IMR-90 (cell line): ENCODE results near the gene STK36. TPM values are rescaled to one million over a fixed set of nuclear protein-coding genes. Genes with fewer than 3 reads are reported as not detected.
A peak's percentile ranks its signal among the peaks of the same experiment; 100 is the strongest.

ENCODE experiments used
- ATAC-seq: fragments of 200-7000 bp; cut with Tn5 transposase; 2 replicates; pipeline ENCODE4 v1.9.1; 2020; ENCODE audit warnings: low read depth, mild to moderate bottlenecking, moderate library complexity
- BruUV-seq: library from RNA; stranded (reverse); fragments of 400-500 nt; replicated peaks from 2 replicates; lab custom pipeline; 2021; lab: Mats Ljungman, UMichigan
- CTCF ChIA-PET: fragments of 300-600 bp; formaldehyde crosslinking; extraction: SDS; loops from one replicate; lab custom pipeline; 2021; ENCODE audit warnings: antibody characterized with exemption; lab: Yijun Ruan, JAX
- POLR2A ChIA-PET: fragments of 300-600 bp; sonication (Branson Sonifier 250); formaldehyde crosslinking; loops from one replicate; lab custom pipeline; 2022; ENCODE audit warnings: antibody characterized with exemption; ENCODE audit not compliant: unreplicated experiment; lab: Charles Lee
- DNase-seq: peaks from one replicate; pipeline ENCODE4 v3.0.0; 2013
- H2AFZ ChIP-seq: replicated peaks from 2 replicates; pipeline ENCODE3; 2013; ENCODE audit warnings: low read length, mild to moderate bottlenecking; ENCODE audit not compliant: poor library complexity
- H2AK5ac ChIP-seq: 2 replicates; pipeline ENCODE4 v1.6.1; 2013; ENCODE audit warnings: low read depth, low read length, inconsistent platforms
- H2AK9ac ChIP-seq: replicated peaks from 2 replicates; pipeline ENCODE3; 2013; ENCODE audit warnings: mild to moderate bottlenecking, low read depth, low read length, moderate library complexity; ENCODE audit not compliant: poor library complexity
- H2BK120ac ChIP-seq: 2 replicates; pipeline ENCODE4 v1.6.1; 2013; ENCODE audit warnings: low read depth, low read length, inconsistent platforms
- H2BK15ac ChIP-seq: 3 replicates; pipeline ENCODE4 v1.6.1; 2013; ENCODE audit warnings: low read depth, low read length, inconsistent platforms
- H2BK20ac ChIP-seq: 2 replicates; pipeline ENCODE4 v1.6.1; 2013; ENCODE audit warnings: low read depth, mild to moderate bottlenecking, inconsistent platforms, low read length, moderate library complexity
- H2BK5ac ChIP-seq: 2 replicates; pipeline ENCODE4 v1.6.1; 2013; ENCODE audit warnings: mild to moderate bottlenecking, low read depth, low read length, inconsistent platforms; ENCODE audit not compliant: poor library complexity, severe bottlenecking
- H3K14ac ChIP-seq: replicated peaks from 2 replicates; pipeline ENCODE4 v1.6.1; 2013; ENCODE audit warnings: low read depth, low read length, inconsistent platforms
- H3K18ac ChIP-seq: 2 replicates; pipeline ENCODE4 v1.6.1; 2013; ENCODE audit warnings: low read depth, low read length, control low read depth
- H3K23ac ChIP-seq: 2 replicates; pipeline ENCODE4 v1.6.1; 2013; ENCODE audit warnings: low read depth, low read length, inconsistent platforms
- H3K27ac ChIP-seq: 2 replicates; pipeline ENCODE4 v1.5.1; 2013; ENCODE audit warnings: mild to moderate bottlenecking, control low read depth, low read length; ENCODE audit not compliant: insufficient read depth
- H3K27me3 ChIP-seq: 2 replicates; pipeline ENCODE4 v1.6.1; 2013; ENCODE audit warnings: low read length; ENCODE audit not compliant: control insufficient read depth, insufficient read depth
- H3K36me3 ChIP-seq: 2 replicates; pipeline ENCODE4 v1.6.1; 2013; ENCODE audit warnings: low read length, mixed read lengths; ENCODE audit not compliant: control insufficient read depth, insufficient read depth
- H3K4ac ChIP-seq: 2 replicates; pipeline ENCODE4 v1.6.1; 2013; ENCODE audit warnings: low read depth, low read length, inconsistent platforms
- H3K4me1 ChIP-seq: 2 replicates; pipeline ENCODE4 v1.6.1; 2013; ENCODE audit warnings: low read length, mixed read lengths; ENCODE audit not compliant: control insufficient read depth, insufficient read depth
- H3K4me2 ChIP-seq: 2 replicates; pipeline ENCODE4 v1.6.1; 2013; ENCODE audit warnings: low read depth, mild to moderate bottlenecking, control low read depth, low read length, moderate library complexity
- H3K4me3 ChIP-seq: 2 replicates; pipeline ENCODE4 v1.5.1; 2013; ENCODE audit warnings: low read depth, mild to moderate bottlenecking, control low read depth, low read length, moderate library complexity; ENCODE audit not compliant: insufficient read depth
- H3K56ac ChIP-seq: 2 replicates; pipeline ENCODE4 v1.6.1; 2013; ENCODE audit warnings: low read length, inconsistent platforms; ENCODE audit not compliant: insufficient read depth; ENCODE audit errors: extremely low read depth
- H3K79me1 ChIP-seq, 2 experiments: 2 replicates each; pipeline ENCODE4 v1.6.1; 2013; ENCODE audit warnings: low read length in 2 of 2, inconsistent platforms in 1 of 2, low read depth in 1 of 2
- H3K9ac ChIP-seq: 2 replicates; pipeline ENCODE4 v1.6.1; 2013; ENCODE audit warnings: low read depth, low read length, control low read depth
- H3K9me1 ChIP-seq: 2 replicates; pipeline ENCODE4 v1.6.1; 2013; ENCODE audit warnings: low read length, inconsistent platforms; ENCODE audit not compliant: insufficient read depth
- H3K9me3 ChIP-seq: 2 replicates; pipeline ENCODE4 v1.6.1; 2013; ENCODE audit warnings: low read length; ENCODE audit not compliant: control insufficient read depth, insufficient read depth
- H4K20me1 ChIP-seq: 2 replicates; pipeline ENCODE4 v1.6.1; 2013; ENCODE audit warnings: low read length, inconsistent platforms; ENCODE audit not compliant: insufficient read depth
- H4K5ac ChIP-seq: 2 replicates; pipeline ENCODE4 v1.6.1; 2013; ENCODE audit warnings: mild to moderate bottlenecking, low read depth, low read length, control low read depth
- H4K8ac ChIP-seq, 2 experiments: 2 replicates each; pipeline ENCODE4 v1.6.1; 2013; ENCODE audit warnings: low read depth in 2 of 2, low read length in 2 of 2, control low read depth in 1 of 2, inconsistent platforms in 1 of 2
- H4K91ac ChIP-seq: 2 replicates; pipeline ENCODE4 v1.6.1; 2013; ENCODE audit warnings: low read depth, low read length, inconsistent platforms; ENCODE audit not compliant: insufficient read depth
- BHLHE40 ChIP-seq: fragments of 150-350 bp; IDR thresholded peaks from 2 replicates; pipeline ENCODE4 v1.6.1; 2016; ENCODE audit warnings: mild to moderate bottlenecking, low read depth, low read length
- CEBPB ChIP-seq: IDR thresholded peaks from 2 replicates; pipeline ENCODE4 v1.6.1; 2012; ENCODE audit warnings: low read depth, low read length, improper control_type of control experiment
- CHD1 ChIP-seq: IDR thresholded peaks from 2 replicates; pipeline ENCODE4 v1.6.1; 2012; ENCODE audit warnings: low read depth, low read length, improper control_type of control experiment
- FOS ChIP-seq: fragments of 150-350 bp; IDR thresholded peaks from 2 replicates; pipeline ENCODE4 v1.6.1; 2016; ENCODE audit warnings: low read depth, low read length
- MAFK ChIP-seq: IDR thresholded peaks from 2 replicates; pipeline ENCODE4 v1.6.1; 2012; ENCODE audit warnings: low read depth, low read length, improper control_type of control experiment
- MAZ ChIP-seq: IDR thresholded peaks from 2 replicates; pipeline ENCODE4 v1.6.1; 2012; ENCODE audit warnings: low read depth, mild to moderate bottlenecking, low read length, improper control_type of control experiment, moderate library complexity, borderline replicate concordance
- MXI1 ChIP-seq: IDR thresholded peaks from 2 replicates; pipeline ENCODE4 v1.6.1; 2012; ENCODE audit warnings: low read depth, mild to moderate bottlenecking, low read length, moderate library complexity, borderline replicate concordance
- NFE2L2 ChIP-seq: fragments of 150-350 bp; IDR thresholded peaks from 2 replicates; pipeline ENCODE4 v1.6.1; 2016; ENCODE audit warnings: low read depth, mild to moderate bottlenecking, low read length
- POLR2A ChIP-seq: IDR thresholded peaks from 2 replicates; pipeline ENCODE4 v1.6.1; 2012; ENCODE audit warnings: mild to moderate bottlenecking, low read depth, low read length
- RAD21 ChIP-seq: IDR thresholded peaks from 2 replicates; pipeline ENCODE4 v1.6.1; 2012; ENCODE audit warnings: low read length, improper control_type of control experiment
- RCOR1 ChIP-seq: IDR thresholded peaks from 2 replicates; pipeline ENCODE4 v1.6.1; 2012; ENCODE audit warnings: mild to moderate bottlenecking, low read length, improper control_type of control experiment; ENCODE audit not compliant: insufficient replicate concordance
- RFX5 ChIP-seq: IDR thresholded peaks from 2 replicates; pipeline ENCODE4 v1.8.0; 2012; ENCODE audit warnings: low read depth, mild to moderate bottlenecking, low read length, moderate library complexity
- SMC3 ChIP-seq: fragments of 150-350 bp; IDR thresholded peaks from 2 replicates; pipeline ENCODE4 v1.6.1; 2016; ENCODE audit warnings: low read depth, mild to moderate bottlenecking, antibody characterized with exemption, low read length, moderate library complexity
- WGBS, 2 experiments: methylation state at CpG; one replicate each; pipeline versions ENCODE4 v1.1.5 to v1.1.7; 2013; ENCODE audit warnings: missing lambda C conversion rate in 2 of 2; ENCODE audit not compliant: insufficient read length in 1 of 2; ENCODE audit errors: extremely low coverage in 2 of 2; 5-methylcytosine and 5-hydroxymethylcytosine counted together
- dilution Hi-C: fragments of 300-500 bp; cut with HindIII; formaldehyde crosslinking; loops from one replicate; pipeline ENCODE4 v1.14.3; 2018; ENCODE audit warnings: low sequenced_read_pairs; ENCODE audit not compliant: unreplicated experiment
- in situ Hi-C: fragments of 300-500 bp; cut with MboI; formaldehyde crosslinking; loops from 3 replicates; pipeline ENCODE4 v1.14.3; 2019; ENCODE audit warnings: low sequenced_read_pairs, inconsistent platforms, mixed read lengths
- intact Hi-C: fragments of 100-400 bp; cut with micrococcal nuclease; formaldehyde crosslinking; loops from 2 replicates; pipeline ENCODE4 v1.10.0; 2022
- polyA plus RNA-seq, 3 experiments: library from polyadenylated mRNA; depleted of rRNA; stranded (reverse); fragments of >200 nt; gene quantifications; 2 replicates each; pipeline ENCODE4 v1.2.3, GENCODE V29; 2012; ENCODE audit warnings: low replicate concordance in 1 of 3
- total RNA-seq: library from RNA; depleted of rRNA; stranded (reverse); fragments of >200 nt; gene quantifications from 2 replicates; pipeline ENCODE4 v1.2.3, GENCODE V29; 2012
- TF ChIP-seq, protein P1 (sequence below): fragments of 150-350 bp; IDR thresholded peaks from 2 replicates; pipeline ENCODE4 v1.6.1; 2016; ENCODE audit warnings: low read depth, mild to moderate bottlenecking, low read length, moderate library complexity, borderline replicate concordance
- TF ChIP-seq, protein P2 (sequence below): conservative IDR thresholded peaks from 2 replicates; pipeline ENCODE4 v1.5.1; 2012; ENCODE audit warnings: mild to moderate bottlenecking, low read depth, low read length, improper control_type of control experiment
- TF ChIP-seq, protein P3 (sequence below): fragments of 150-350 bp; IDR thresholded peaks from 2 replicates; pipeline ENCODE4 v1.6.1; 2017; ENCODE audit warnings: mild to moderate bottlenecking, antibody characterized with exemption, low read length, low read depth

The STK36 gene
- total and polyA plus RNA-seq, 2 of the 4 experiments (the other 2 are of a cell fraction), result 17.6 to 44.5 TPM

DNA sequence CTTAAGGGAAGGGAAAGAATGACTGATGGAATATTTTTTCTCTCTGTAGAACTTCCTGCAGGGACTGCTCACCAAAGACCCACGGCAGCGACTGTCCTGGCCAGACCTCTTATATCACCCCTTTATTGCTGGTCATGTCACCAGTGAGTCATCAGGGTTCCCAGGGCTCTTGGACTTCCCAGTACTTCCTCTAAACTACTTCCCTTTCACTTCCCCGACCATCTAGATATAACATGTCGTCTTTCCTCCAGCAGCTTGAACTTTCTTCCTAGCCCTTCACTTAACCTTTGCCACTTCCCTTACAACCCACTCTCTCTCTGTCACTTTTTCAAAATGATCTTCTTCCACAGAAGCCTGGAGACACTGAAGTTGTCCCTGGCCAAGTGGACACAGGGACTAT, 7.2 kb downstream of the STK36 start:
- Histone ChIP-seq H4K5ac (no peak overlapping the region), H3K27me3 (no peaks in the 10 kb centered on the region), H4K91ac (no peak overlapping the region), H3K4me1 (no peaks in the 10 kb centered on the region), H3K23ac (no peak overlapping the region), H3K18ac (no peak overlapping the region), H3K56ac (no peak overlapping the region), H3K79me1 (no peaks in the 10 kb centered on the region), H3K9me1 (no peaks in the 10 kb centered on the region), H2BK120ac (no peak overlapping the region), H3K27ac (no peak overlapping the region), H2AFZ (no peak overlapping the region), H4K20me1 (no peaks in the 10 kb centered on the region), H3K4ac (no peak overlapping the region), H3K9me3 (no peaks in the 10 kb centered on the region), H3K9ac (no peak overlapping the region), H2AK9ac (no peak overlapping the region), H3K36me3 (peaks cover 22% of the 10 kb centered on the region), H4K8ac (no peak overlapping the region), H3K4me3 (no peak overlapping the region), H2AK5ac (no peak overlapping the region), H2BK20ac (no peak overlapping the region), H3K14ac (no peak overlapping the region), H3K4me2 (no peak overlapping the region), H2BK15ac (no peak overlapping the region), H2BK5ac (no peak overlapping the region)
- ATAC-seq (no peak), DNase-seq (peak; percentile 32)
- WGBS, 2 experiments, result 70% methylated on average over 2 of the region's 4 CpGs; no CpG with 5 or more reads in 1 of the 2 experiments
- ChIA-PET CTCF (no interaction called here), POLR2A (no interaction called here)
- intact Hi-C loops (no loop called here), dilution Hi-C loops (no loop called here), in situ Hi-C loops (no loop called here)
- TF ChIP-seq MAFK, result no peak
- no peak for TF ChIP-seq FOS
- TF ChIP-seq MAZ, result no peak
- no peak for TF ChIP-seq MXI1
- TF ChIP-seq SMC3, result no peak
- TF ChIP-seq, protein P1, sequence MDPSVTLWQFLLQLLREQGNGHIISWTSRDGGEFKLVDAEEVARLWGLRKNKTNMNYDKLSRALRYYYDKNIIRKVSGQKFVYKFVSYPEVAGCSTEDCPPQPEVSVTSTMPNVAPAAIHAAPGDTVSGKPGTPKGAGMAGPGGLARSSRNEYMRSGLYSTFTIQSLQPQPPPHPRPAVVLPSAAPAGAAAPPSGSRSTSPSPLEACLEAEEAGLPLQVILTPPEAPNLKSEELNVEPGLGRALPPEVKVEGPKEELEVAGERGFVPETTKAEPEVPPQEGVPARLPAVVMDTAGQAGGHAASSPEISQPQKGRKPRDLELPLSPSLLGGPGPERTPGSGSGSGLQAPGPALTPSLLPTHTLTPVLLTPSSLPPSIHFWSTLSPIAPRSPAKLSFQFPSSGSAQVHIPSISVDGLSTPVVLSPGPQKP, result no peak
- TF ChIP-seq BHLHE40, result no peak
- no peak for TF ChIP-seq RAD21
- TF ChIP-seq POLR2A, result no peak
- no peak for TF ChIP-seq CHD1
- TF ChIP-seq RCOR1, result no peak
- TF ChIP-seq RFX5, result no peak
- TF ChIP-seq, protein P2, sequence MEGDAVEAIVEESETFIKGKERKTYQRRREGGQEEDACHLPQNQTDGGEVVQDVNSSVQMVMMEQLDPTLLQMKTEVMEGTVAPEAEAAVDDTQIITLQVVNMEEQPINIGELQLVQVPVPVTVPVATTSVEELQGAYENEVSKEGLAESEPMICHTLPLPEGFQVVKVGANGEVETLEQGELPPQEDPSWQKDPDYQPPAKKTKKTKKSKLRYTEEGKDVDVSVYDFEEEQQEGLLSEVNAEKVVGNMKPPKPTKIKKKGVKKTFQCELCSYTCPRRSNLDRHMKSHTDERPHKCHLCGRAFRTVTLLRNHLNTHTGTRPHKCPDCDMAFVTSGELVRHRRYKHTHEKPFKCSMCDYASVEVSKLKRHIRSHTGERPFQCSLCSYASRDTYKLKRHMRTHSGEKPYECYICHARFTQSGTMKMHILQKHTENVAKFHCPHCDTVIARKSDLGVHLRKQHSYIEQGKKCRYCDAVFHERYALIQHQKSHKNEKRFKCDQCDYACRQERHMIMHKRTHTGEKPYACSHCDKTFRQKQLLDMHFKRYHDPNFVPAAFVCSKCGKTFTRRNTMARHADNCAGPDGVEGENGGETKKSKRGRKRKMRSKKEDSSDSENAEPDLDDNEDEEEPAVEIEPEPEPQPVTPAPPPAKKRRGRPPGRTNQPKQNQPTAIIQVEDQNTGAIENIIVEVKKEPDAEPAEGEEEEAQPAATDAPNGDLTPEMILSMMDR, result no peak
- no peak for TF ChIP-seq CEBPB
- TF ChIP-seq NFE2L2, result no peak
- TF ChIP-seq, protein P3, sequence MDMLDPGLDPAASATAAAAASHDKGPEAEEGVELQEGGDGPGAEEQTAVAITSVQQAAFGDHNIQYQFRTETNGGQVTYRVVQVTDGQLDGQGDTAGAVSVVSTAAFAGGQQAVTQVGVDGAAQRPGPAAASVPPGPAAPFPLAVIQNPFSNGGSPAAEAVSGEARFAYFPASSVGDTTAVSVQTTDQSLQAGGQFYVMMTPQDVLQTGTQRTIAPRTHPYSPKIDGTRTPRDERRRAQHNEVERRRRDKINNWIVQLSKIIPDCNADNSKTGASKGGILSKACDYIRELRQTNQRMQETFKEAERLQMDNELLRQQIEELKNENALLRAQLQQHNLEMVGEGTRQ, result no peak
- BruUV-seq, result no TSS peak
